Body of pancreas (tissue), 4 donors: ENCODE results near the gene RBM38. TPM values are rescaled to one million over a fixed set of nuclear protein-coding genes. Genes with fewer than 3 reads are reported as not detected.

ENCODE experiments used
- ATAC-seq: fragments of 150-250 bp; one replicate; pipeline ENCODE4 v1.9.1; 2016
- DNase-seq, 4 donors: peaks; one replicate each; pipeline ENCODE4 v3.0.0-alpha.2; 2019
- H3K27ac ChIP-seq, 4 donors: fragments of 200-600 bp; sonication (generic); 1 replicate in 3 of 4; 2 replicates in 1 of 4; pipeline versions ENCODE4 v1.5.1 to v1.6.1; 2016 to 2019; ENCODE audit warnings: mild to moderate bottlenecking in 1 of 4, mixed read lengths in 1 of 4, moderate library complexity in 1 of 4
- H3K27me3 ChIP-seq, 2 donors: fragments of 200-600 bp; sonication (generic); one replicate each; pipeline ENCODE4 v1.6.0; 2016; ENCODE audit warnings: mild to moderate bottlenecking in 1 of 2
- H3K36me3 ChIP-seq, 2 donors: fragments of 200-600 bp; sonication (generic); replicated peaks in 1 of 2; 2 replicates each; pipeline ENCODE4 v1.5.1; 2016; ENCODE audit warnings: low read depth in 2 of 2; ENCODE audit not compliant: insufficient read depth in 1 of 2
- H3K4me1 ChIP-seq: fragments of 200-600 bp; sonication (generic); one replicate; pipeline ENCODE4 v1.6.0; 2016
- H3K4me3 ChIP-seq, 2 donors: fragments of 200-600 bp; sonication (generic); 1 replicate in 1 of 2; 2 replicates in 1 of 2; pipeline ENCODE4 v1.5.1; 2016 to 2019
- H3K9me3 ChIP-seq, 3 donors: fragments of 200-600 bp; sonication (generic); 1 replicate in 2 of 3; 2 replicates in 1 of 3; pipeline ENCODE4 v1.5.1; 2016
- POLR2A ChIP-seq, 3 donors: fragments of 450-650 bp; IDR thresholded peaks; one replicate each; pipeline ENCODE4 v1.6.1; 2016; ENCODE audit warnings: antibody characterized with exemption in 3 of 3, mild to moderate bottlenecking in 2 of 3
- WGBS, 2 donors: methylation state at CpG; one replicate each; pipeline ENCODE4 v1.1.5; 2017; 5-methylcytosine and 5-hydroxymethylcytosine counted together
- intact Hi-C: fragments of 100-400 bp; cut with DNase I; formaldehyde crosslinking; loops from one replicate; pipeline ENCODE4 v1.15.1; 2023
- total RNA-seq, 2 donors: library from RNA; depleted of rRNA; stranded (reverse); fragments of >200 nt; gene quantifications; one replicate each; pipeline ENCODE4 v1.1.0, GENCODE V29; 2016
- TF ChIP-seq, protein P1 (sequence below), 7 experiments: fragments of 450-650 bp in 4 of 7; fragments of 200-600 bp in 3 of 7; sonication (generic) in 3 of 7; IDR thresholded peaks; one replicate each; pipeline ENCODE4 v1.5.1; 2016 to 2019; ENCODE audit warnings: antibody characterized with exemption in 7 of 7

Gene RBM38
- total RNA-seq, 2 donors from 2014 or later: 5.6 to 12.7 TPM

DNA sequence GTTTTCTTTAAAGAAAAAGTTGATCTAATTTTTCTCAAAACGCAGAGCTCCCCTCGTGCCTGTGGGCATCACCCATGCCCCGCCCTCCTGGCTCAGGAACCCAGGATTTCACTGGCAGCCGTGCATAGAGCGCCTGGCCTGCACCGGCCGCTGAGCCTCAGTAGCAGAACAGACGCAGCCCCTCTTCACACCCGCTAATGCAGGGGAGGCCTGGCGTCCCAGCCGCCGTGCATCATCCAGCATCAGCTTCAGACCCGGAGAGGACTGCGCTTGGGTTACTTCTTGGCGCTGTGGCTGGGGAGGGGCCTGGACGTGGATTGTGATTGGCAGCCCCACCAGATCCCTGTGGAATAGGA lies 18.1 kb downstream of the RBM38 start:
- TF ChIP-seq, protein P1, sequence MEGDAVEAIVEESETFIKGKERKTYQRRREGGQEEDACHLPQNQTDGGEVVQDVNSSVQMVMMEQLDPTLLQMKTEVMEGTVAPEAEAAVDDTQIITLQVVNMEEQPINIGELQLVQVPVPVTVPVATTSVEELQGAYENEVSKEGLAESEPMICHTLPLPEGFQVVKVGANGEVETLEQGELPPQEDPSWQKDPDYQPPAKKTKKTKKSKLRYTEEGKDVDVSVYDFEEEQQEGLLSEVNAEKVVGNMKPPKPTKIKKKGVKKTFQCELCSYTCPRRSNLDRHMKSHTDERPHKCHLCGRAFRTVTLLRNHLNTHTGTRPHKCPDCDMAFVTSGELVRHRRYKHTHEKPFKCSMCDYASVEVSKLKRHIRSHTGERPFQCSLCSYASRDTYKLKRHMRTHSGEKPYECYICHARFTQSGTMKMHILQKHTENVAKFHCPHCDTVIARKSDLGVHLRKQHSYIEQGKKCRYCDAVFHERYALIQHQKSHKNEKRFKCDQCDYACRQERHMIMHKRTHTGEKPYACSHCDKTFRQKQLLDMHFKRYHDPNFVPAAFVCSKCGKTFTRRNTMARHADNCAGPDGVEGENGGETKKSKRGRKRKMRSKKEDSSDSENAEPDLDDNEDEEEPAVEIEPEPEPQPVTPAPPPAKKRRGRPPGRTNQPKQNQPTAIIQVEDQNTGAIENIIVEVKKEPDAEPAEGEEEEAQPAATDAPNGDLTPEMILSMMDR (IDR thresholded peaks at IDR 0.05): no peak
- no peak for TF ChIP-seq POLR2A (IDR thresholded peaks at IDR 0.05)
- intact Hi-C loops: no loop called here
- H3K27ac ChIP-seq: no peak overlapping the region
- no peaks in the 10 kb centered on the region for H3K9me3 ChIP-seq
- DNase-seq: no peak
- no peaks in the 10 kb centered on the region for H3K27me3 ChIP-seq
- H3K4me1 ChIP-seq: no peaks in the 10 kb centered on the region
- no peak for ATAC-seq
- H3K36me3 ChIP-seq: peaks cover 0 to 6% of the 10 kb centered on the region in 2 donors
- H3K4me3 ChIP-seq: no peak overlapping the region
- 88 to 89% methylated on average over 13 to 16 of the region's 16 CpGs for WGBS, 2 donors

DNA sequence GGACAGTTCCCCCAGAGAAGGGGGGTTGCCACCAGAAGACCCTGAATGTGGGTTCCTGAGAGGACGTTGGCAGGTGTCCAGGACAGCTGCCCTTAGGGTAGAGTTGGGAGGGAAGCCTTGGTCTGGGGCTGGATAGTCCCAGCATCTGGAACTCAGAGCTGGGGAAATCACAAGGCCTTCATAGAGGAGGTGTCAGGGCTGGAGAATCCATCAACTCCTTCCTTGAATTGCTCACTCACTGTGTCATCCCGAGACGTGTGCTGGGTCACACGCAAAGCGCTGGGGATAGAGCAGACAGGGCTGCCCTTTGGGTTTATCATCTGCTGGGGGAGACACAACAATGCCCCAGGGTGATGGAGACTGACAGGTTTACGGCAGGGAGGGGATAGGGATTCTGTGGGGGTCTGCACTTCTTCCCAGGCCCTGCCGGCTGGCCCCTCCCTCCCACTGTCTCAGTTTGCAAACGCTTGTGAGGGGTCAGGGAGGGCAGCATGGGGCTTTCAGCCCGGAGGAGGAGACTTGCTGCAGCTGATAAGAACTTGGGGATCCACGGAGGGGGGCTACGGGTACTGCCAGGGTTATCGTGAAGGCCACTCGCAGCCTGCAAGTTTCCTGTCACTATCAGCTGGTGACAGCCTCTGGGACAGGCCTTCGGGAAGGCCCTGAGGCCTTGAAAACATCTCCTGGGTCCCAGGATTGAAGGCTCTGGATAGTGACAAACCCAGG lies 18.6 kb downstream of the RBM38 start:
- WGBS, 2 donors: 46% methylated on average over 14 of the region's 14 CpGs; no CpG with 5 or more reads in 1 of the 2 donors
- no peak overlapping the region for H3K27ac ChIP-seq
- H3K27me3 ChIP-seq: no peaks in the 10 kb centered on the region
- peaks cover 0 to 6% of the 10 kb centered on the region in 2 donors for H3K36me3 ChIP-seq
- H3K4me3 ChIP-seq: no peak overlapping the region
- no peaks in the 10 kb centered on the region for H3K4me1 ChIP-seq
- intact Hi-C loops: no loop called here
- TF ChIP-seq, protein P1 (IDR thresholded peaks at IDR 0.05): no peak
- TF ChIP-seq POLR2A (IDR thresholded peaks at IDR 0.05): no peak
- no peak for DNase-seq
- H3K9me3 ChIP-seq: no peaks in the 10 kb centered on the region
- no peak for ATAC-seq

DNA sequence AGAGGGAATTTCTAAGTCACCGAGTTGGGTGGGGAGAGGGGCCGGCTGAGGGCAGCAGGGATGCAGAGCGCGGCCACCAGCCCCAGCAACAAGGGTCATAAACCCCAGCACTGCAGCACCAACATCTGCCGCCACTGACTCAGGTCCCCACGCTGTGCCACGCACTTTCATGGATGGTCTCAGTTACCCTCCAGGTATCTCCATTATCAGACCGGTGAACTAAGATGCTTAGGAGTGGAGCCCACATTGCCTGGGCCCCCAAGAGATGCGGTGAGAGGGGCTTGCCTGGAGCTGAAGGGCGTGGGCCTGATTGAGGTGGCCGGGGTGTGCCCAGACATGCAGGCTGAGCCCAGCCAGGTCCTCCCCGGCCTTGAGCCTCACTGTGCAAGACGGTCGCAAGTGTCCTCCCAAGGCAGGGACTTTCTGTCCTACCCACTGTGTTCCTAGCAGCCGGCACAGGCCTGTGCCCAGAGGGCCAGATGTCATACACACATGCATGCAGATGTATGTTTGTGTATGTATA lies 19.3 kb downstream of the RBM38 start:
- 78 to 97% methylated on average over 6 to 15 of the region's 15 CpGs for WGBS, 2 donors
- no peak for ATAC-seq

DNA sequence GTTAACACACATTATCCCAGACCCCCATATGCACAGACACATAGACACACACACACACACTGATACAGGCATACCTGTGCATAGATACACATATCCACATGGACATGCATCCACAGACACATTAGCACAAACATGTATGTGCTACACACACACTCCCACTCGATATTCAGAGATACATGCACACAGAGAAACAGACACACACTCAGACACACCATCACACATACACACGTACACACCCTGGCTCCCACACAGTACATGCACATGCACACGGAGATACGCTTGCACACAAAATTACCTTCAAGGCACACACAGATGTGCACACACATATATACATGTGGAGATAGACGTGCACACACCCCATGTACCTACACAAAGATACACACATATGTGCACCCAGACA lies 19.7 kb downstream of the RBM38 start:
- no peaks in the 10 kb centered on the region for H3K27me3 ChIP-seq
- 76 to 89% methylated on average over 5 of the region's 5 CpGs for WGBS, 2 donors
- H3K4me1 ChIP-seq: no peaks in the 10 kb centered on the region
- no peak for DNase-seq
- peaks cover 0 to 6% of the 10 kb centered on the region in 2 donors for H3K36me3 ChIP-seq
- no peak overlapping the region for H3K4me3 ChIP-seq
- TF ChIP-seq, protein P1 (IDR thresholded peaks at IDR 0.05): no peak
- TF ChIP-seq POLR2A (IDR thresholded peaks at IDR 0.05): no peak
- intact Hi-C loops: no loop called here
- no peak overlapping the region for H3K27ac ChIP-seq
- no peaks in the 10 kb centered on the region for H3K9me3 ChIP-seq
- no peak for ATAC-seq

More for the DNA sequence above, 19.3 kb downstream of the RBM38 start:
- no peak for DNase-seq
- no peaks in the 10 kb centered on the region for H3K4me1 ChIP-seq
- H3K36me3 ChIP-seq: peaks cover 0 to 6% of the 10 kb centered on the region in 2 donors
- intact Hi-C loops: no loop called here
- no peak overlapping the region for H3K27ac ChIP-seq
- H3K4me3 ChIP-seq: no peak overlapping the region
- TF ChIP-seq POLR2A (IDR thresholded peaks at IDR 0.05): no peak
- TF ChIP-seq, protein P1 (IDR thresholded peaks at IDR 0.05): no peak
- H3K27me3 ChIP-seq: no peaks in the 10 kb centered on the region
- no peaks in the 10 kb centered on the region for H3K9me3 ChIP-seq
